GM12892 (cell line): ENCODE data around the gene ME3.

Experiments
- POLR2A ChIP-seq: IDR thresholded peaks from 2 replicates; pipeline ENCODE4 v1.6.1; 2011; ENCODE audit warnings: low read depth, low read length, control low read depth
- POLR2AphosphoS5 ChIP-seq: IDR thresholded peaks from 2 replicates; pipeline ENCODE4 v1.6.1; 2011; ENCODE audit warnings: low read depth, low read length, control low read depth
- TAF1 ChIP-seq: IDR thresholded peaks from 2 replicates; pipeline ENCODE4 v1.6.1; 2011; ENCODE audit warnings: low read depth, mild to moderate bottlenecking, control low read depth, low read length, borderline replicate concordance

DNA sequence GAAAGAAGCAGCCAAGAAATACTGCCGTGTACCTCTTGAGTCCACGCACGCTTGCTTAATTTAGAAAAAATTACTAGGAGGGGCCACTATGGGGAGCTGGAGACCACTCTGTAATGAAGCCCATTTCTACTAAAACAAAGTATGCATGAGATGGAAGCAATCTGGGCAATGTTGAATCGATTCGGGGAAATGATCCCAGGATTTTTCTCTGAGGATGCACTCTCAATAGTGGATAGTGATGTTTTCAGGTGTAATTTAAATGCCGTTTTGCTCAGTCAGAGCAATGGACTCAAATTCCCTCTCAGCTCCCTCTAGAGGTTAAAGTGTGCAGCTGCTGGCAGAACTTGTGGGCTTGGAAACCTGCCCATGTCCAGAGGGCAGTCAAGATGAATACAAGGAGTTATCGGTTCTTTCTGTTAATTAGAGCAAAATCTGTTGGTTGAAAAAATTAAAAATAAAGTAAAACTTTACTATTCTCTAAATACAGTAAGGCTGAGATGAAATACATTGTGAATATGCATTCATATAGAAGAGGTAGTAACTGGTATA lies 64.1 kb downstream of the ME3 start:
- TF ChIP-seq POLR2AphosphoS5 (no peak), POLR2A (no peak), TAF1 (no peak)
